ENCODE results near the gene SEMA3D.

The SEMA3D gene

GRCh38 chr7:85021101-85021704, 165.7 kb downstream of the SEMA3D start:
- peak; percentile 14 for DNase-seq (ENCODE audit: low read depth, low spot score)
- in situ Hi-C loops (cut with HindIII; ENCODE audit: low sequenced_read_pairs) = no loop called here
- TF ChIP-seq CTCF (IDR thresholded peaks at IDR 0.05; ENCODE audit: low read depth, low read length) = peak; percentile 56
- no peak overlapping the region for H3K4me3 ChIP-seq (ENCODE audit: low read depth, low read length)

GRCh38 chr7:85019778-85020177, 167.1 kb downstream of the SEMA3D start:
- in situ Hi-C loops (cut with HindIII; ENCODE audit: low sequenced_read_pairs) = no loop called here
- TF ChIP-seq CTCF (IDR thresholded peaks at IDR 0.05; ENCODE audit: low read depth, low read length) = no peak
- no peak for DNase-seq (ENCODE audit: low read depth, low spot score)
- no peak overlapping the region for H3K4me3 ChIP-seq (ENCODE audit: low read depth, low read length)

DNA sequence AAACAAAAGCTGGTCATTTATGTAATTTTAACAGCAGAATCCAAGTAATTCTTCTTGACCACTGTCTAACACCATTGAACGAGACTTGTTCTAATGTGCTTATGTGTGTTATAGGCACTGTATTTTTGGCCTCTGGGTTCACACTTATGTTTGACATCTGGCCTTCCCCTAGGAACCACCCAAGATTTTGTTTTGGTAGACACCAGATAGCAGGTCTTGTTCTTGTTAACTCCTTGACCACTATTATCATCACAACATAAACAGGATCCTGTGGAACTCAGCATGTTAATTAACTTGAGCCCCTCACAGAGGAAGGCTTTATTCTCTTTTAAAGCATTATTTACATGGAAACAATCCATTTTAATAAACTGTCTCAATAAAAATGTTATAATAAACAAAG, 167.7 kb downstream of the SEMA3D start:
- no peak for TF ChIP-seq CTCF (IDR thresholded peaks at IDR 0.05; ENCODE audit: low read depth, low read length)
- no peak overlapping the region for H3K4me3 ChIP-seq (ENCODE audit: low read depth, low read length)
- no peak for DNase-seq (ENCODE audit: low read depth, low spot score)
- in situ Hi-C loops (cut with HindIII; ENCODE audit: low sequenced_read_pairs) = no loop called here

DNA sequence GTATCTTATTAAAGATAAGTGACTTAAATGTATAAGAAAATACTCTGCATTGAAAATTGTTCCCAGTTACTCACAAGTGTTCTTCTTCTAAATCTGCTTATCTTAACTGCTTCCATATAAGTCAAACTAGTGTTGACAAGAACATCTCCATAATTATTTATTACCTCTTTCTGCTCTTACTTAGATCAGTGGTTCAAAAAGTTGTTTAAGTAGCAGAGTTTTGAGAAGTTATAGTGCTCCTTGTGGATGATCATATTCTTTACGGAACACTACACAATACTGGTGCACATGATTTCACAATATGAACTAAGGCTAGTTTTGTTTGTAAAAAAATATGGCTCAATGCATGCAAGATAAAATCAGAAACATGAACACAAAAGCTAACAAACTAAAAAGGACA, 168.4 kb downstream of the SEMA3D start:
- DNase-seq (ENCODE audit: low read depth, low spot score) = no peak
- H3K4me3 ChIP-seq (ENCODE audit: low read depth, low read length) = no peak overlapping the region
- no peak for TF ChIP-seq CTCF (IDR thresholded peaks at IDR 0.05; ENCODE audit: low read depth, low read length)
- in situ Hi-C loops (cut with HindIII; ENCODE audit: low sequenced_read_pairs) = no loop called here

DNA sequence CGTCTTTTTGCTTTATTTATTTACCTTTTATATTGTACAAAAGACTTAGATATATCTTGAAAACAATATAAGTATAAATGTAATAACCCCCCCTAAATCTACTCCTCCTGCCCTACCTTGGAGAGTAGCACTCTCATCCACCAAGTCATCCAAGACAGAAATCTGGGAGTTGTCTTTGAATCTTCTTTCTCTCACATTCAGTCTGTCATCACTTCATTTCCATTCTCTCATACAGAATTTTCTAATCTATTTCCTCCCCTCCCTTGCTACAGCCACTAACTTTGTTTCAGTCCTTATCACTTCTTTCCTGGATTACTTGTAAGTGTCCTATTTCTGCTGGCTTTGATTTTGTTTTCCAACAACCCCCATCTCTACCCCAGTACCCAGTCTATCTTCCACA, 170.6 kb downstream of the SEMA3D start:
- no peak for DNase-seq (ENCODE audit: low read depth, low spot score)
- in situ Hi-C loops (cut with HindIII; ENCODE audit: low sequenced_read_pairs) = no loop called here
- H3K4me3 ChIP-seq (ENCODE audit: low read depth, low read length) = no peak overlapping the region
- no peak for TF ChIP-seq CTCF (IDR thresholded peaks at IDR 0.05; ENCODE audit: low read depth, low read length)

GRCh38 chr7:85014936-85015660, 171.8 kb downstream of the SEMA3D start:
- in situ Hi-C loops (cut with HindIII; ENCODE audit: low sequenced_read_pairs) = no loop called here
- TF ChIP-seq CTCF (IDR thresholded peaks at IDR 0.05; ENCODE audit: low read depth, low read length) = peak; percentile 14
- DNase-seq (ENCODE audit: low read depth, low spot score) = no peak
- no peak overlapping the region for H3K4me3 ChIP-seq (ENCODE audit: low read depth, low read length)
